Heart left ventricle (tissue), 16 donors: ENCODE measurements around the gene DYNLT4. TPM values are rescaled to one million over a fixed set of nuclear protein-coding genes. Genes with fewer than 3 reads are reported as not detected.
"Not testable (repeated sequence)": the region's sequence is repeated elsewhere in the genome, so short reads cannot be mapped to it uniquely, and the experiment has no call there.

Experiments used
- ATAC-seq, 4 donors: fragments of 200-7000 bp; cut with Tn5 transposase; one replicate each; pipeline ENCODE4 v1.9.1; 2020 to 2022; ENCODE audit warnings: moderate library complexity in 4 of 4, mild to moderate bottlenecking in 3 of 4, moderate number of reproducible peaks in 1 of 4
- DNase-seq, 5 donors: peaks; one replicate each; pipeline ENCODE4 v3.0.0-alpha.2; 2020
- H3K27ac ChIP-seq, 12 donors: fragments of 200-600 bp; sonication (generic) in 4 of 12; one replicate each; pipeline versions ENCODE4 v1.5.0 to v1.8.0; 2016 to 2022; ENCODE audit warnings: mild to moderate bottlenecking in 2 of 12
- H3K27me3 ChIP-seq, 9 donors: fragments of 200-600 bp; sonication (generic) in 2 of 9; one replicate each; pipeline versions ENCODE4 v1.5.1 to v1.8.0; 2016 to 2022; ENCODE audit warnings: mild to moderate bottlenecking in 3 of 9
- H3K36me3 ChIP-seq, 9 donors: fragments of 200-600 bp; sonication (generic) in 2 of 9; one replicate each; pipeline versions ENCODE4 v1.5.0 to v1.8.0; 2018 to 2022; ENCODE audit warnings: mild to moderate bottlenecking in 2 of 9
- H3K4me1 ChIP-seq, 12 donors: fragments of 200-600 bp; sonication (generic) in 4 of 12; one replicate each; pipeline versions ENCODE4 v1.5.0 to v1.8.0; 2016 to 2022; ENCODE audit warnings: mild to moderate bottlenecking in 3 of 12
- H3K4me3 ChIP-seq, 12 donors: fragments of 200-600 bp; sonication (generic) in 4 of 12; one replicate each; pipeline versions ENCODE4 v1.5.0 to v1.8.0; 2017 to 2022; ENCODE audit warnings: mild to moderate bottlenecking in 9 of 12, moderate library complexity in 4 of 12
- H3K9me3 ChIP-seq, 12 donors: fragments of 200-600 bp; sonication (generic) in 4 of 12; one replicate each; pipeline versions ENCODE4 v1.5.0 to v1.8.0; 2016 to 2022; ENCODE audit warnings: mild to moderate bottlenecking in 1 of 12
- CTCF ChIP-seq, 12 donors: fragments of 200-600 bp; sonication (generic) in 4 of 12; IDR thresholded peaks; one replicate each; pipeline versions ENCODE4 v1.5.0 to v1.8.0; 2018 to 2022; ENCODE audit warnings: antibody characterized with exemption in 12 of 12, mild to moderate bottlenecking in 5 of 12
- POLR2A ChIP-seq, 2 donors: fragments of 450-650 bp; IDR thresholded peaks; one replicate each; pipeline ENCODE4 v1.6.1; 2017; ENCODE audit warnings: antibody characterized with exemption in 2 of 2, mild to moderate bottlenecking in 2 of 2, moderate library complexity in 2 of 2
- WGBS, 4 donors: extraction: QIAGEN DNeasy Blood & Tissue Kit in 2 of 4; methylation state at CpG; one replicate each; pipeline versions ENCODE4 v1.1.5 to v1.1.7; 2013 to 2018; 5-methylcytosine and 5-hydroxymethylcytosine counted together
- intact Hi-C, 10 donors: fragments of 100-400 bp; cut with DNase I; formaldehyde crosslinking; loops; one replicate each; pipeline versions ENCODE4 v1.11.1 to v1.14.2; 2022
- polyA plus RNA-seq, 2 donors: library from polyadenylated mRNA; stranded (reverse); fragments of 200-250 nt; gene quantifications; one replicate each; pipeline ENCODE4 v1.2.3, GENCODE V29; 2013
- total RNA-seq, 9 donors: library from RNA; depleted of rRNA in 2 of 9; stranded (reverse); fragments of >200 nt in 2 of 9; fragmentation: NEBNext Ultra II Directional in 3 of 9; extraction: Animal tissue kit (Norgen Biotek cat#: 25700) in 3 of 9; gene quantifications; one replicate each; pipeline versions ENCODE4 v1.1.0 to v1.2.4, GENCODE V29; 2016 to 2023
- donor health status: ischemic (EF 13 %, LVEDD 7.1; RV severe dilation, severe dysfunction).
- donor health status: healthy with polysubstance abuse.
- donor health status: DM: no; HTN: yes; CAD: no.
- donor health status: DM: no; HTN: no; CAD: no.
- donor health status: ischemic (EF 25% LVEDD 6.9; RV normal size, moderate dysfunction).
- donor health status: ischemic (EF 25% LVEDD 5.7; RV mildly dilated, moderate dysfunction).
- donor health status: healthy.
- donor health status: DM: yes; HTN: yes; CAD: no.
- donor health status: ischemic (EF 35%, LVEDD 5.7; RV mildly dilated, moderate dysfunction).
- donor health status: nonischemic (EF 11% LVEDD 7.7; RV severe dilation, severe dysfunction).
- donor health status: DM: yes; HTN: yes; CAD: no.
- donor health status: PGD.
- donor health status: ischemic (EF 29% LVEDD 5.4; RV normal size, mild dysfunction).
- donor health status: nonischemic (EF 23%, LVEDD 6.1; RV moderate dilation, normal function).

DYNLT4 gene
- total and polyA plus RNA-seq, 11 donors = 0.36 to 1.7 (median 0.82) TPM; not detected in 1

GRCh38 chr1:44798481-44799365, 8.4 kb downstream of the DYNLT4 start:
- peaks cover 0 to 20% (median 11%) of the 10 kb centered on the region in 9 donors for H3K36me3 ChIP-seq
- no peak overlapping the region for H3K4me3 ChIP-seq
- no peak for TF ChIP-seq CTCF (IDR thresholded peaks at IDR 0.05)
- TF ChIP-seq POLR2A (IDR thresholded peaks at IDR 0.05) = no peak
- no peaks in the 10 kb centered on the region for H3K27me3 ChIP-seq
- H3K27ac ChIP-seq = peak overlapping the region in 11 of 12 donors; percentile 91 to 98 (median 95)
- DNase-seq = peak in 2 of 5 donors; percentile 21 to 26
- no peaks in the 10 kb centered on the region for H3K9me3 ChIP-seq
- H3K4me1 ChIP-seq = peaks cover 2 to 38% (median 25%) of the 10 kb centered on the region in 12 donors
- WGBS, 4 donors = 90 to 92% (median 92%) methylated on average over 10 of the region's 10 CpGs
- ATAC-seq = no peak
- intact Hi-C loops = loop anchor here in 5 of 10 donors (2.0 to 10.0 kb wide), 4 partner anchors 22 to 206 kb away; no protein-coding TSS in a partner anchor

- not testable (repeated sequence) for H3K27me3 ChIP-seq, H3K9me3 ChIP-seq, ATAC-seq, H3K27ac ChIP-seq, H3K4me3 ChIP-seq
- DNase-seq = peak in 1 of 5 donors; percentile 21
- WGBS, 4 donors = 82 to 85% (median 84%) methylated on average over 8 of the region's 8 CpGs
- intact Hi-C loops = loop anchor here in 5 of 10 donors (2.0 to 10.0 kb wide), 4 partner anchors 23 to 207 kb away; no protein-coding TSS in a partner anchor
- H3K4me1 ChIP-seq = peaks cover 0 to 30% (median 17%) of the 10 kb centered on the region in 12 donors
- H3K36me3 ChIP-seq = peaks cover 0 to 12% (median 2%) of the 10 kb centered on the region in 9 donors
Measured at GRCh38 chr1:44797886-44798285, 9.3 kb downstream of the DYNLT4 start.

GRCh38 chr1:44792736-44793502, 14.2 kb downstream of the DYNLT4 start:
- no peak overlapping the region for H3K27ac ChIP-seq
- H3K27me3 ChIP-seq = no peaks in the 10 kb centered on the region
- H3K4me1 ChIP-seq = no peaks in the 10 kb centered on the region
- no peaks in the 10 kb centered on the region for H3K36me3 ChIP-seq
- 91 to 95% (median 93%) methylated on average over 9 of the region's 9 CpGs for WGBS, 4 donors
- no peak for TF ChIP-seq POLR2A (IDR thresholded peaks at IDR 0.05)
- TF ChIP-seq CTCF (IDR thresholded peaks at IDR 0.05) = no peak
- intact Hi-C loops = loop anchor here in 3 of 10 donors (5.0 to 10.0 kb wide), 2 partner anchors 44 to 212 kb away; no protein-coding TSS in a partner anchor
- no peak overlapping the region for H3K4me3 ChIP-seq
- ATAC-seq (no peak), DNase-seq (no peak)
- no peaks in the 10 kb centered on the region for H3K9me3 ChIP-seq

- H3K4me3 ChIP-seq = no peak overlapping the region
- H3K27ac ChIP-seq = no peak overlapping the region
- ATAC-seq = no peak
- intact Hi-C loops = loop anchor here in 3 of 10 donors (5.0 to 10.0 kb wide), 2 partner anchors 46 to 214 kb away; no protein-coding TSS in a partner anchor
- no peaks in the 10 kb centered on the region for H3K27me3 ChIP-seq
- peaks cover 0 to 6% (median 4%) of the 10 kb centered on the region in 12 donors for H3K4me1 ChIP-seq
- H3K9me3 ChIP-seq = no peaks in the 10 kb centered on the region
- H3K36me3 ChIP-seq = no peaks in the 10 kb centered on the region
- no peak for DNase-seq
- 60 to 71% (median 64%) methylated on average over 7 of the region's 7 CpGs for WGBS, 4 donors
- TF ChIP-seq CTCF (IDR thresholded peaks at IDR 0.05) (no peak), POLR2A (IDR thresholded peaks at IDR 0.05) (no peak)
Measured at GRCh38 chr1:44790968-44791801, 16.0 kb downstream of the DYNLT4 start.
